Endothelial cell (in vitro differentiated cells): ENCODE results near the gene HNRNPA2B1. TPM values are rescaled to one million over a fixed set of nuclear protein-coding genes. Genes with fewer than 3 reads are reported as not detected.

ENCODE experiments used
- DNase-seq: peaks from one replicate; pipeline ENCODE4 v3.0.0; 2021; ENCODE audit warnings: low spot score
- H3K27ac Mint-ChIP-seq: one replicate; pipeline ENCODE4 v1.8.0; 2021; ENCODE audit warnings: mixed read lengths, inconsistent platforms; ENCODE audit not compliant: unreplicated experiment
- H3K27me3 Mint-ChIP-seq: one replicate; pipeline ENCODE4 v1.8.0; 2021; ENCODE audit warnings: mild to moderate bottlenecking, moderate library complexity, mixed read lengths, inconsistent platforms; ENCODE audit not compliant: unreplicated experiment
- H3K36me3 Mint-ChIP-seq: one replicate; pipeline ENCODE4 v1.8.0; 2021; ENCODE audit warnings: mild to moderate bottlenecking, low read depth, mixed read lengths, inconsistent platforms; ENCODE audit not compliant: unreplicated experiment
- H3K4me1 Mint-ChIP-seq: one replicate; pipeline ENCODE4 v1.8.0; 2021; ENCODE audit warnings: mild to moderate bottlenecking, mixed read lengths, inconsistent platforms; ENCODE audit not compliant: unreplicated experiment
- H3K4me3 Mint-ChIP-seq: one replicate; pipeline ENCODE4 v1.8.0; 2021; ENCODE audit warnings: mild to moderate bottlenecking, mixed read lengths, inconsistent platforms; ENCODE audit not compliant: unreplicated experiment
- H3K9me3 Mint-ChIP-seq: one replicate; pipeline ENCODE4 v1.8.0; 2021; ENCODE audit warnings: mixed read lengths, inconsistent platforms; ENCODE audit not compliant: unreplicated experiment
- CTCF ChIP-seq: fragments of 200-600 bp; sonication (generic); IDR thresholded peaks from one replicate; pipeline ENCODE4 v1.5.0; 2021; ENCODE audit warnings: antibody characterized with exemption; ENCODE audit not compliant: unreplicated experiment
- total RNA-seq: library from RNA; stranded (reverse); fragmentation: NEBNext Ultra II Directional; extraction: Animal tissue kit (Norgen Biotek cat#: 25700); gene quantifications from one replicate; pipeline ENCODE4 v1.2.1, GENCODE V29; 2021; ENCODE audit not compliant: unreplicated experiment

Gene HNRNPA2B1
- total RNA-seq, 1 donor from 2014 or later = 623 TPM

DNA sequence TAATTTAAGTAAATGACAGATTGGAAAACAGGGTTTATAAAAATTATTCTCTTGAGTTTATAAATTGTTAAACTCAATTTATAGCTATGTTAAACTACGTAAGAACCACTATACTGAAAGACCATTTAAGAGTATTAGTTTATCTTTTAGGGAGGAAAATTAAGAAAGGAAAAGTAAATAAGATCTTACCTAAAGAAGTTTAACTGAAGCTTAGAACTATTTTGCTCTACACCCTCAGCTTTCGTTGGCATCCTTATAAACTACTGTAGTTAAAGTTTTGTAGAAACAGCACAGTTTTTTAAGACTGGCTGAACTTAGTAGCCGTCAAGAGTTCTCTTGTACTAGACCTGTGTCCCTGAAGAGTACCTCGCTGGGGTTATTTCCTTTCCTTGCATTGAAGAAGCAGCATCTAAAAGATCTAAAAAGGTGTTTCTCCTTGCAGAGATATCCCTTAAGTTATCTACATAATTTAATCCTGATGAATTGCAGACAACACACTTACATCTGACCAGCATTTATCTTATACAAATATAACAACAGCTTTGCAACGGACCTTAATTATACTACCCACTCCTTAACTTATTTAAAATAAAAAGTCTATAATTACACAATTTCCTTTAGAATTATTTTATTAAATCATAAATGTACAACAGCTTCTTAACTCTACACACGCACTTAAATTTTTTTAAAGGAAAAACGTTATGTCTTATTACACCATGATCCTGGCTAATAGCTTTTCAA is 9.1 kb downstream of the HNRNPA2B1 start:
- TF ChIP-seq CTCF = no peak
- Mint-ChIP-seq H3K4me1 (peaks cover 50% of the 10 kb centered on the region), H3K36me3 (peaks cover 74% of the 10 kb centered on the region), H3K4me3 (peak overlapping the region; percentile 84), H3K27me3 (peaks cover 13% of the 10 kb centered on the region), H3K27ac (peak overlapping the region; percentile 12), H3K9me3 (no peaks in the 10 kb centered on the region)
- no peak for DNase-seq

- Mint-ChIP-seq H3K27ac (no peak overlapping the region), H3K36me3 (peaks cover 64% of the 10 kb centered on the region), H3K9me3 (no peaks in the 10 kb centered on the region), H3K27me3 (peaks cover 13% of the 10 kb centered on the region), H3K4me1 (peaks cover 41% of the 10 kb centered on the region), H3K4me3 (peak overlapping the region; percentile 51)
- TF ChIP-seq CTCF = no peak
- no peak for DNase-seq
Observed at GRCh38 chr7:26190417-26190869, 10.1 kb downstream of the HNRNPA2B1 start.

DNA sequence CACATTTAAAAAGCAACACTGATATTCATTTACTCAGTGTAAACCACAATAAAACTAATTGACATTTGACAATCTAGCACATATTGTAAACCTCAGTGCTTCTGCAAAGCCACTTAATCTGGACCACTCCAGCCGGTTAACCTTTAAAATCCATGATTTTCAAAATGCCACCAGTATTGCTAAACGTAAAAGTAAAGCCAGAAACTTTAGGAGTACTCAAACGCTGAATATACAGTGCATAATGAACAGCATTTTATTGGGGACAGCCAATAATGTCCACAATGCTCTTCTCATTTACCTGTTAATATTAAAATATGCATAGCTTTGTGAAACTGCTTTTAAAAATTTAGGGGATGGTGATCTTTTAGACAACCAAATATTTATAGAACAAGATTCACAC is 10.8 kb downstream of the HNRNPA2B1 start:
- H3K4me3 Mint-ChIP-seq = peak overlapping the region; percentile 25
- TF ChIP-seq CTCF = no peak
- H3K27ac Mint-ChIP-seq = no peak overlapping the region
- no peak for DNase-seq
- H3K36me3 Mint-ChIP-seq = peaks cover 60% of the 10 kb centered on the region
- peaks cover 13% of the 10 kb centered on the region for H3K27me3 Mint-ChIP-seq
- H3K4me1 Mint-ChIP-seq = peaks cover 37% of the 10 kb centered on the region
- no peaks in the 10 kb centered on the region for H3K9me3 Mint-ChIP-seq

GRCh38 chr7:26188957-26189541 is 11.5 kb downstream of the HNRNPA2B1 start:
- no peak for TF ChIP-seq CTCF
- Mint-ChIP-seq H3K27me3 (peaks cover 13% of the 10 kb centered on the region), H3K27ac (peak overlapping the region; percentile 1), H3K36me3 (peaks cover 55% of the 10 kb centered on the region), H3K4me3 (no peak overlapping the region), H3K9me3 (no peaks in the 10 kb centered on the region), H3K4me1 (peaks cover 30% of the 10 kb centered on the region)
- no peak for DNase-seq
